CD4-positive, CD25-positive, alpha-beta regulatory T cell (primary cell): ENCODE measurements around the gene DEFB125. TPM values are rescaled to one million over a fixed set of nuclear protein-coding genes. Genes with fewer than 3 reads are reported as not detected.

Source experiments
- polyA plus RNA-seq, 4 donors: library from polyadenylated mRNA; unstranded; fragments of 300-500 nt; fragmentation: Illumina TruSeq; gene quantifications; one replicate each; pipeline ENCODE4 v1.2.3, GENCODE V29; 2021
- total RNA-seq: library from RNA; stranded (reverse); gene quantifications from one replicate; pipeline ENCODE4 v1.2.3, GENCODE V29; 2022

DEFB125 gene
- total and polyA plus RNA-seq, 5 donors from 2014 or later, result not detected

Other genes with a start within 250 kb of the DEFB125 start
- gene DEFB126, start 54.9 kb downstream of the DEFB125 start, total RNA-seq, result not detected
- gene DEFB126, start 54.9 kb downstream of the DEFB125 start, polyA plus RNA-seq, result not detected
- not detected for gene DEFB127, start 69.8 kb downstream of the DEFB125 start, total RNA-seq
- gene DEFB127, start 69.8 kb downstream of the DEFB125 start, polyA plus RNA-seq, result not detected
- not detected for gene DEFB128, start 102.0 kb downstream of the DEFB125 start, total RNA-seq
- not detected for gene DEFB128, start 102.0 kb downstream of the DEFB125 start, polyA plus RNA-seq
- gene DEFB129, start 139.6 kb downstream of the DEFB125 start, total RNA-seq, result not detected
- not detected for gene DEFB129, start 139.6 kb downstream of the DEFB125 start, polyA plus RNA-seq
- not detected for gene DEFB132, start 170.1 kb downstream of the DEFB125 start, total RNA-seq
- gene DEFB132, start 170.1 kb downstream of the DEFB125 start, polyA plus RNA-seq, result not detected
- gene C20orf96, start 203.1 kb downstream of the DEFB125 start, total RNA-seq, result 1.1 TPM
- under 1 TPM; 0.10 to 0.52 (median 0.31) TPM for gene C20orf96, start 203.1 kb downstream of the DEFB125 start, polyA plus RNA-seq
- 19.7 TPM for gene ZCCHC3, start 209.9 kb downstream of the DEFB125 start, total RNA-seq
- 10 to 100 TPM in 1 of 4 donors, 1 to 10 TPM in 3; 5.9 to 12.7 (median 7.9) TPM for gene ZCCHC3, start 209.9 kb downstream of the DEFB125 start, polyA plus RNA-seq
- gene SOX12, start 237.9 kb downstream of the DEFB125 start, total RNA-seq, result 4.9 TPM
- under 1 TPM; 0.29 to 0.44 (median 0.38) TPM for gene SOX12, start 237.9 kb downstream of the DEFB125 start, polyA plus RNA-seq